Mesenteric fat pad (tissue), 1 donor: ENCODE results near the gene SYNE3. TPM values are rescaled to one million over a fixed set of nuclear protein-coding genes. Genes with fewer than 3 reads are reported as not detected.
"Not testable (repeated sequence)": the region's sequence is repeated elsewhere in the genome, so short reads cannot be mapped to it uniquely, and the experiment has no call there.

Source experiments
- DNase-seq: peaks from one replicate; pipeline ENCODE4 v3.0.0-alpha.2; 2020; ENCODE audit warnings: low spot score
- total RNA-seq: library from RNA; stranded (reverse); fragmentation: NEBNext Ultra II Directional; extraction: Animal tissue kit (Norgen Biotek cat#: 25700); gene quantifications from one replicate; pipeline ENCODE4 v1.2.1, GENCODE V29; 2021
- donor health status: DM: yes; HTN: yes; CAD: no.

SYNE3 gene
- total RNA-seq, 1 donor from 2014 or later: 179 TPM

- no peak for DNase-seq
Observed at GRCh38 chr14:95526483-95527386, 10.3 kb upstream of the SYNE3 start.

DNA sequence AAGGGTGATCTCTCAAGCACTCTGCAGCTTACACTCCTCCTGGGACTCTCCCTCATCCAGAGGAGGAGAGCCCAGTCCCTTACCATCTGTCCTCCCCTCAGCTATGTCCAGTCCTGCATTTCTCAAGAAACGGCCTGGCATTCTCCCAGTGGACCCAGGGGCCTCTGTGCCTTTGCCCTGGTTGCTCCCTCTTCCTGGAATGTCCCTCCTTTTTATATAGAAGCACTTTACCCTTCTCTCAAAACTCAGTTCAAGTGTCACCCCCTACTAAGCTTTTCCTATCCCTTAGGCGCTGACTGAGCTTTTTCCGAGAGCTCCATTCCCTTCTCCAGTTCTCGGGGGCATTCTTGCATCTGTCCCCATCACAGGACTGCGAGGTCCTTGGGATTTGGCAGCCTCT, 9.5 kb upstream of the SYNE3 start:
- no peak for DNase-seq

GRCh38 chr14:95524706-95525512, 8.5 kb upstream of the SYNE3 start:
- DNase-seq: no peak

DNA sequence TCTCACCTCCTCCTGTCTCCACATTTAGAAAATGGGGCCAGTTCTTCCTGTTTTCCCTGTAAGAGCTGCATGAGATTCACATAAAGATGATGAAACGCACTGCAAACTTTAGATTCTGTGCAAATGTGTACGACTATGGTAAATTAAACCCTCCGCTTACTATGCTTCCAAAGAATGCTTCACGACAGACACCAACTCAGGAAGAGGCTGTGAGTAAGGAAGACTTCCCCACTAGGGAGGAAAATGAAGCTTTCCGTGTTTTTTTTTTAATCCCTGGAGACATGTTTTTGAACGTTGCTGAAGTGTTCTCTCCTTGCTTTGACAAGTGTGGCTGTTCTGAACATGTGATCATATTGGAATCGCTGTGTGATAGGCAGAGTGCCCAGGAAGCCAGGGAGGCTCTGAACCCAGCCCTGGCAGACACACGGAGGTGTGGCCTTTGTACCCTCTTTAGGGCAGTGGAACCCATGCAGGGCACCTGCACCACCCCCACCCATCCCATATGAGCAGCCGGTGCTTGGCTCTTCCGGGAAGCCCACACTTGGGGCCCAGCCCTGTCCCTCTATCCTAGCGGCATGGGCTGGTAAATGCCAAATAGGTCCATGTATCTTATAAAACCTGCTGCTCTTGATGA, 7.5 kb upstream of the SYNE3 start:
- DNase-seq: no peak

DNA sequence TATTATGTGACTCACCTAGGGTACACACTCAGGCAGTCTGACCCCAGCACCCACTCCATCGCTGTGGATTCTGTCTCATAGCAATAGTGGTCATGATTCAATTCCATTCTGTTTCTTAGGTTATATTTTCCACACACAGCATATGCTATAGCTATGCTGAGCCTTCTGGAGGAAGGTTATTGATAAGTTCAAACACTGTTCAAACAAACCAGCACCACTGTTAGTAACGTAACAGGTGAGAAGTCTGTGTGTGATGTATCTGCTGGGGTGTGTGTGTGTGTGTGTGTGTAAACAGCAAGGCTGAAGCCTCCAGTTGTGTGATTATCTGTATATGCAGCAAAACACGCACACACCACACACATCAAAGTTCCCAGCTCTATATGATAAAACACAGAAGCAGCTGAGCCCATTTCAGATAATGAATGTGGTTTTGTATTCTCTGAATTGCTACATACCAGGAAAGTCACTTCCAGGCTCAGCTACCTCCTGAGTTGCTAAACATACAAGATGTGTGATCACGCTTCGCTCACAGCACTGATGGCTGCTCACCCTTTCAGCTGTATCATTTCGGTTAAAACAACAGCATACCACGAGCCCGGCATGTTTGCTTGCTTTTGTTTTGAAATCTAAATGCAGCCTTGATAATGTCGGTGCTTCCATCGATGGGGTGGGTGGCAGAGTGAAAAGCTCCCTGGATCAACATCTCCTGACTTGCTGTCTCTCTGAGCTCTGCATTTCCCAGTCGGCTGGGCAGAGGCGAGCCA, 6.8 kb upstream of the SYNE3 start:
- DNase-seq: no peak

- DNase-seq: no peak
Observed at GRCh38 chr14:95522556-95522955, 6.1 kb upstream of the SYNE3 start.

GRCh38 chr14:95522116-95522515, 5.7 kb upstream of the SYNE3 start:
- no peak for DNase-seq

DNA sequence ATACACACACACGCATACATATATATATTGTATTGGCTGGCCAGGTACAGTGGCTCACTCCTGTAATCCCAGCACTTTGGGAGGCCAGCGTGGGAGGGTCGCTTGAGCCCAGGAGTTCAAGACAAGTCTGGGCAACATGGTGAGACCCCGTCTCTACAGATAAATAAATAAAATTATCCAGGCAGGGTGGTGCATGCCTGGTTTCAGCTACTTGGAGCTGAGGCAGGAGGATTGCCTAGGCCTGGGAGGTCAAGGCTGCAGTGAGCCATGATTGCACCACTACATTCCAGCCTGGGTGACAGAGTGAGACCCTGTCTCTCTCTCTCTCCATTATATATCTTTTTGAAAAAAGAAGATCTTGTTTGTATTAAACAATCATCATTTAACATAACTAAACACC, 4.6 kb upstream of the SYNE3 start:
- DNase-seq: no peak

GRCh38 chr14:95520346-95520745, 3.9 kb upstream of the SYNE3 start:
- no peak for DNase-seq

- DNase-seq: no peak
Observed at GRCh38 chr14:95519699-95520098, 3.2 kb upstream of the SYNE3 start.

DNA sequence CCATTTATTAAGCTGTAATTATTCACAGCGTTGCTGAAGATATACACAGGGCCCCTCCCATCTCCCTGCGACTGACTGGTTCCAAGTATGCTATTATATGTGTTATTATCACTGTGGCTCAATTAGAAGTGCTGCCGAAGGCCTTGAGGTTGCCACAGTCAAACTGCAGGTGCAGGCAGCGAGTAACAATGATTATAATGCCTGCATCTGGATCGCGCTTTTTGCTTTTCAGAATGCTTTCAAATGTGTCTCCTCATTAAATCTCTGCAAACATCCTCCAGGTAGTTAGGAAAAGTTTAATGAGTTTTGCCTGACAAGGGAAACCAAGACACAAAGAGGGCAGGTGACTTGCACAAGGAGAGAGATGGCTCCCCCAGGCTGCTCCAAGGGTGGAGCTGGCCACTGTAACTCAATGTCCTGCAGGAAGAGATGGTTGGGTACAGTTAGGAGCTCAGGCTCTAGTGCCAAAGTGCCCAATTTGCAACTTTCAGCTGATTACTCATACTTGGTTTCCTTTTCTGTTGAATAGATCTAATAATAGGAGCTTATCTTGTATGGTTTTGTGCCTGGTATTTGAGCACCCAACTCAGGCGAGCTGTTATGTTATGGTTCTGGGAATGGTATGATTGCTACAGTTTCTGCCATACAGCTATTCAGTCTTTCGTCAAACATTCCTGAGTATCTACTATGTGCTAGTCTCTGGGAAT, 1.7 kb upstream of the SYNE3 start:
- no peak for DNase-seq

DNA sequence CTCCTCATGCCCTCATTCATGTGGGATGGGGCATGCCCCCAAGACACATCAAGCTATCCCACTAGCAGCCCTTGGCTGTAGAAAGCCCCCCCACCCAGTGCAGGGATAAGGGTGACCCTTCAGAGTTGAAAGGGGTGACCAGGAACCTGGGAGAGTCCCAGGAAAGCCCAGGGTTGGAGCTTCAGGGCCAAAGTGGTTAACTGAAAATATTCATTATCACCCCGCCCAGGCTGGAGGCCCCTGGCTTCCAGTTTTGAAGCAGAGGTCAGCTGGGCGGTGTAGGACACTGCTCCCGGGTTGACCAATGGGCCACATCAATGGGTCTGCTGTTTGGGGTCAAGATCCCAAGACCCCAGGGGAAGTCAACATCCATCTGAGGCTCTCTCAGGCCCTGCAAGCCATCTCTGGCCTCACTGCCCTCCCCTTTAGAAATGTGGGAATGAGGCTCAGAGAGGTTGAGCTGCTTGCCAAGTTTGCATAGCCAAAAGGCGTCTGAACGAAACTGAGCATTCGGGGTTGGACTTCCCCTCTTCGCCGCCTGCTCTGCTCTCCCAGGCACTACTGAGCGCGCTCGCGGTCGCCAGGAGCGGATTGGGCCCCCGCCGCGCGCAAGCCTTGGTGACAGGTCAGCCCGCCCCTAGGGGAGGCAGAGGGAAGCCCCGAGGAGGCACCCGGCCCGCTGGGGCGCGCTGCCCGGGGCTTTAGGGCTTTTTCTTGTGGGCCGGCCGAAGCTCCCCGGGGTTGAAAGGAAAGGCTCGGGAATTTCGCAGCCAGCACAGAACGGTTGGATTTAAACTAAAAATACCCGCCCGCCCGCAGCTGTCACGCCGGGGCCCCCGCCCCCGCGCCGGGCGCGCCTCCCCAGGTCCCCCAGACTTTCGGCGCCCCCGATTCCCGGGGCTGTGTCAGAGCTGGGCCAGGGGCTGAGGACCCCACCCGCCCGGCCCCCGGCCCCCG, 576 bp downstream of the SYNE3 start:
- DNase-seq: no peak

GRCh38 chr14:95515080-95515489, 1.4 kb downstream of the SYNE3 start:
- DNase-seq: no peak

DNA sequence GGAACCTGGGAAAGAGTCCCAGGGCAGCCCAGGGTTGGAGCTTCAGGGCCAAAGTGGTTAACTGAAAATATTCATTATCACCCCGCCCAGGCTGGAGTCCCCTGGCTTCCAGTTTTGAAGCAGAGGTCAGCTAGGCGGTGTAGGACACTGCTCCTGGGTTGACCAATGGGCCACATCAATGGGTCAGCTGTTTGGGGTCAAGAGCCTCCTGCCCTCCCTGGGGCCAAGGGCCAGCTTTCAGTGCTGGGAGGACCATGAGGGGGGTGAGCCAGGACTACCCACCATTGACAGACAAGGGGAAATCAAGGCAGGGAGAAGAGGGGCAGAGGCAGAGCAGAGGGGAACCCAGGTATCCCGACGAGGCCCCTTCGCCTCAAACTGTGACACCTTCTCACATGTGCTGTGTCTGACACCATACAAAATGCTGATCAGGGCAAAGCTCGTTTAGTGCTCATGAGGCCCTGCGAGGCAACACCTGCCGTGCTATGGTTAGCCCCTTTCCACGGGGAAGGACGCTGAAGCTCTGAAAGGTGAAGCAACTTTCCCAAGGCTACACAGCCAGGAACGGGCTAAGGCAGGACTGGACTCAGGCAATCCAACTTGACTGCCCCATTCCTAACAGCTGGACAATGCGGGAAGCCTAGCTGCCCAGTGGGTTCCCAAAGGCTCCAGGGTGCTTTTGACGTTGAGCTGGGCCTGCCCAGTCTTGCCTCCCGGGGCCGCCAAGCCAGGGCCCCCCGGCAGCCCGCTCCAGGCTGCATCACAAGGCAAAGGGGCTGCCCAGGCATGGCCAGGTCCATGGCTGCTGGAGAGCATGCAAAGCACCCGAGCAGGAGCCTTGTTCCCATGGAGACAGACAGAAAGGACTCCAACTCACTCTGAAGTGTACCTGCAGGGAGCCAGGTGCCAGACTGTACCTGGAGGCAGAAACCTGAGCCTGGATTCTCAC, 2.0 kb downstream of the SYNE3 start:
- DNase-seq: no peak

GRCh38 chr14:95513291-95513690, 3.2 kb downstream of the SYNE3 start:
- DNase-seq: no peak

DNA sequence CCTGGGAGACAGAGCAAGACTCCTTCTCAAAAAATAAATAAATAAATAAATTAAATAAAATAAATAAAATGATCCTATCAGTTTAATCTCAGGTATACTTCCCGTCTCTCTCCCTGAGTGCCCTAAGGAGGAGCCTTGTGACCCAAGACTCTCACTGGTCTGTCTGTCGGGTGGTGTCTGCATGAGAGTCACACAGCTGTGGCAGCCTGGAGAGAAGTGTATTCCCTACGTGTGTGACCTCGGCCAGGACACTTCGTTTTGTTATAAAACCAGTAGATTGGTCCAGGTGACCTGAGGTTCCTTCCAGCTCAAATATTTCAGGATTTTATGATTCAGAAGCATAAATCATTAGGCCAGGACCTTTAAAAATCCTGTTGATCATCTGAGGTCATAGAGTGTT, 4.8 kb downstream of the SYNE3 start:
- DNase-seq: no peak

DNA sequence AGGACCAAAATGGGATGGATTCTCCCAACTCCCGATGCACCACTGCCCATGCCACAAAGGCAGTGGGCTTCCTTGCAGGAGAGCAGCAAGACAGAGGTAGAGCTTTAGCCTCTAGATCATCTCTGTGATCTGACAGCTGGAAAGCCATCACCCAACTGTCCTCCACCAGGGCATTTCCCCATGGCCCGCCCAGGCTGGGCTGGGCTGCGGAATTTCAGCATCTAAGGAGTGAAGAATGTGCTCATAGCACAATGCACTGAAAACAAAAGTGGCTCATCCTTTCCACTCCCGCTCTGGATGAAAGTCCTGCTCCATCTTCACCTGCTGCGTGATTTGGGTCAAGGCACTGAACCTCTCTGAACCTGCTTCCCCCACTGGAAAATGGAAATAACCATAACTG, 5.6 kb downstream of the SYNE3 start:
- DNase-seq: no peak

- not testable (repeated sequence) for DNase-seq
Observed at GRCh38 chr14:95510344-95510743, 6.1 kb downstream of the SYNE3 start.
